ELF-1 (cell line): ENCODE measurements around the gene CHRNE.

Source experiments
- DNase-seq: peaks from one replicate; pipeline ENCODE4 v3.0.0-alpha.2; 2016; ENCODE audit warnings: low read depth, low spot score

Gene CHRNE

GRCh38 chr17:4856937-4857314, 46.0 kb downstream of the CHRNE start:
- no peak for DNase-seq

GRCh38 chr17:4856271-4856936, 46.5 kb downstream of the CHRNE start:
- DNase-seq, result no peak

DNA sequence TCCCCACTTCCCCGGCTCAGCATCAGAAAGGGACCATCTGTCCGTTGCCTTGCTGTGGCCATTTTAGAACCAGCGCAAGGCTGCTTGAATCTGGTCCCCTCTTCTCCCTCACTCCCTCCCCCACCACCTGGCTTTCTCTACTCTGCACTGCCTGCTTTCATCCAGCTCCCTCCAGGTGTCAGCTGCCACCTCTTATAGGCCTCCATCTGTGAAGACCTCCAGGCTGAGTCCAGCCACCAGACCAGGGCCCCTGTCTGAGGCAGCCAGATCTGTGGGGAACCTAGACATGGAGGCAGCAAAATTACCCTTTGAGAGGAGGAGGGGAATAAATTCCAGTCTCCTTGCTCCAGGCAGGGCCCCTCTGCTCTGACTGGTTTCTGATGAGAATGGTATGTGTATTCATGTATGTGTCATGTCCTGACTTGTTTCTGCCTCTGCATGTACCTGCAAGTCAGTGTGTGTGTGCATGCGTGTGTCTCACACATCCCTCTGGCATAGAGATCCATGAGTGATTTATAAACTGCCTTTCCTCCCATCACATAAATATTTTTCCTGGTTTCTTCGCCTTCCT, 48.7 kb downstream of the CHRNE start:
- DNase-seq, result peak; percentile 80

GRCh38 chr17:4853208-4853671, 49.7 kb downstream of the CHRNE start:
- DNase-seq, result no peak

- no peak for DNase-seq
Observed at GRCh38 chr17:4852567-4853207, 50.2 kb downstream of the CHRNE start.

GRCh38 chr17:4851084-4851483, 51.8 kb downstream of the CHRNE start:
- no peak for DNase-seq

DNA sequence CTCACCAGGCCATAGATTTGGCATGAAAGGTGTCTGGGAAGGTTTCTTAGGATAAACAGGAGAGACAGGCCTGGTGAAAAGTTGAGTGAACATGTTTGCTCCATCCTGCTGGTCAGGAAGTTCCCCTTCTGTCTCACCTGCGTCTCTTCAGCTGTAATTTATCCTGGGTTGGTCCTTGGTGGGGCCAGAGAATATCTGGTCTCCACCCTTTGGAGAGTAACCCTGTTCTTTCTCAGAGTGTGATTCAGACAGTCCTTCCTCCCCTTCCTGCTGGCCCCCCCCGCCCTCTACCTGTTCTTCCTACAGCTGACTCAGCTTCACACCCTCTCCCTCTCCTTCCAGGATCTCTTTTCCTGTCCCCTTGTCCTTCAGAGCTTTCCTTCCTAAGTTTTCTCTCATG, 52.7 kb downstream of the CHRNE start:
- DNase-seq, result no peak

DNA sequence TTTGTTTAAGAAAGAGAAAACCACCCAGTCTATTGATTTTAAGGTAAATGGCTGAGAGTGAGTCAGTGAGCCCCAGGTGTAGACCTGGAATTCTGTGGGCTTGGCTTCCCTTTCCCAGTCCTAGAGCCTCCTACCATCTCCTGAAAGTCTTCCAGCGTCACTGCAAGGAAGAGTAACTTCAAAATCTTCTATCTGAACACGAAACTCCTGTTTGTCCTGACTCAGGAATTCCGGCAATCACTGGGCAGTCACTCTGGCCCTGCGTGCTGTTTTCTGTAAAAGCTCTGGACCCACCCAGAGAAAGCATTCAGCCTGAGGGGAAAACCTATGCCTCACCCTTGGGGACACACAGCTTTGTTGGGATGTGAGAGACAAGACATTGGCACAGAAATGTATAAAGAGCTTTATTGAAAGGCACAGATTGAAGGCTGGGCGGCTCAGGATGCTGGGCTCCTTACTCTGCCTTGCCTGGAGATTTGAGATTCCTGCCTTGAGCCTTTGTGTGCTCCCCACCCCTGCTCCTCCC, 53.8 kb downstream of the CHRNE start:
- peak; percentile 90 for DNase-seq
